SK-N-SH treated with all-trans-retinoic acid at 6 μM for 48 hours (cell line): ENCODE data around the gene TTBK1.

Experiments
- ARNTL ChIP-seq: fragments of 450-650 bp; formaldehyde crosslinking; IDR thresholded peaks from 2 replicates; pipeline ENCODE4 v1.5.0; 2020; ENCODE audit warnings: low read depth, mild to moderate bottlenecking, moderate library complexity, borderline replicate concordance
- CSRNP3 ChIP-seq: fragments of 250-450 bp; sonication (Bioruptor Pico); IDR thresholded peaks from 2 replicates; pipeline ENCODE4 v1.5.1; 2021; ENCODE audit warnings: mild to moderate bottlenecking, moderate library complexity
- ESRRG ChIP-seq: fragments of 250-450 bp; sonication (Bioruptor Pico); IDR thresholded peaks from 2 replicates; pipeline ENCODE4 v1.6.1; 2021; ENCODE audit warnings: mild to moderate bottlenecking
- PPARA ChIP-seq: fragments of 250-450 bp; sonication (Bioruptor Pico); IDR thresholded peaks from 2 replicates; pipeline ENCODE4 v1.5.0; 2020; ENCODE audit warnings: mild to moderate bottlenecking, borderline replicate concordance
- TCF4 ChIP-seq: fragments of 250-450 bp; sonication (Bioruptor Pico); IDR thresholded peaks from 2 replicates; pipeline ENCODE4 v1.8.0; 2021; ENCODE audit warnings: mild to moderate bottlenecking, moderate library complexity, borderline replicate concordance
- TOX ChIP-seq: fragments of 250-450 bp; sonication (Bioruptor Pico); IDR thresholded peaks from 2 replicates; pipeline ENCODE4 v1.8.0; 2021; ENCODE audit warnings: mild to moderate bottlenecking, moderate library complexity, borderline replicate concordance
- ZFP3 ChIP-seq: fragments of 250-450 bp; sonication (Bioruptor Pico); IDR thresholded peaks from 2 replicates; pipeline ENCODE4 v1.5.0; 2020; ENCODE audit warnings: mild to moderate bottlenecking, moderate library complexity
- ZFP30 ChIP-seq: fragments of 450-650 bp; formaldehyde crosslinking; IDR thresholded peaks from 2 replicates; pipeline ENCODE4 v1.5.0; 2022; ENCODE audit warnings: mild to moderate bottlenecking, moderate library complexity

GRCh38 chr6:43231053-43231452 is 12.2 kb upstream of the TTBK1 start:
- no peak for TF ChIP-seq ZFP30 (CRISPR knock-in tag)
- TF ChIP-seq ESRRG (CRISPR knock-in tag), result no peak
- no peak for TF ChIP-seq TOX (CRISPR knock-in tag)
- TF ChIP-seq PPARA (CRISPR knock-in tag), result no peak
- no peak for TF ChIP-seq ZFP3 (CRISPR knock-in tag)
- no peak for TF ChIP-seq ARNTL (CRISPR knock-in tag)
- TF ChIP-seq CSRNP3 (CRISPR knock-in tag), result no peak
- TF ChIP-seq TCF4 (CRISPR knock-in tag), result no peak
